GM19467 (cell line): ENCODE results near the gene IQSEC1.

Source experiments
- ATAC-seq: cut with Tn5 transposase; IDR thresholded peaks from one replicate; pipeline ENCODE4 v1.9.1; 2021; ENCODE audit warnings: mild to moderate bottlenecking, moderate library complexity; ENCODE audit not compliant: unreplicated experiment

The IQSEC1 gene

GRCh38 chr3:13051581-13051980 lies 21.6 kb downstream of the IQSEC1 start:
- ATAC-seq, result no peak

DNA sequence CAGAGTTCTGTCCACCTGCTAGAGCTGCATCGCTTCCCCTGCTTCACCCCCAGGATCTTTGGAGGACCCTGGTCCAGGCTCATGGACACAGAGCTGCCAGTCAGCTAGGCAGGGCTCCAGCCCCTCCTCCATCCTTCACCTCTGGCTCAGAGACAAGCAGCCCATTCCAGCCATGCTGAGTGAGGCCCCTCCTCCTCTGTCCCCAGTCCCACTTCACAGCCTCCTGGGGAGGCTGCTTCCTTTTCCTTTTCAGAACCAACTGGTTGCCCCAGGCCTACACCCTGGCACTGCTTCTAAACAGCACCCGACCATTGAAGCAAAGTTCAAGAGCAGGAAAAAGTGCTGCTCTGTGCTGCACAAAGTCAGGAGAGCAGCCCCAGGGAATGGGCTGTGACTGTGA lies 22.2 kb downstream of the IQSEC1 start:
- no peak for ATAC-seq

DNA sequence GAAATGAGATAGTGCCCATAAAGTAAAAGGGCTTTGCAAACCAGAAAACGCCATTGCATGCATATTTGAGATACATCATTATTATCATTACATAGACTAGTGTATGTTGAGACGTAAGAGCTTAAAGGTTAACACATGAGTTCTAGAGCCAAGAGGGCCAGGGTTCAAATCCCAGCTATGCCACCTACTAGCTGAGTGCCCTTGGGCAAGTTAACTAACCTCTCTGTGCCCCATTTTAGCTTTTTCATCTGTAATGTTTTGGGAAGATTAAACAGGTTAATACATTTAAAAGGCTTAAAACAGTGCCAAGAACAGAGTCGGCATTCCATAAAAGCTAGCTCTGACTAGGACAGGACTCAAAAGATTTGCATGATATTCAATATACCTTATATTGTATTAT lies 22.8 kb downstream of the IQSEC1 start:
- no peak for ATAC-seq

- no peak for ATAC-seq
Measured at GRCh38 chr3:13049400-13049799, 23.8 kb downstream of the IQSEC1 start.

- no peak for ATAC-seq
Measured at GRCh38 chr3:13047296-13048165, 25.7 kb downstream of the IQSEC1 start.

GRCh38 chr3:13046569-13047274 lies 26.5 kb downstream of the IQSEC1 start:
- ATAC-seq, result no peak

GRCh38 chr3:13045904-13046568 lies 27.2 kb downstream of the IQSEC1 start:
- ATAC-seq, result peak; percentile 73

DNA sequence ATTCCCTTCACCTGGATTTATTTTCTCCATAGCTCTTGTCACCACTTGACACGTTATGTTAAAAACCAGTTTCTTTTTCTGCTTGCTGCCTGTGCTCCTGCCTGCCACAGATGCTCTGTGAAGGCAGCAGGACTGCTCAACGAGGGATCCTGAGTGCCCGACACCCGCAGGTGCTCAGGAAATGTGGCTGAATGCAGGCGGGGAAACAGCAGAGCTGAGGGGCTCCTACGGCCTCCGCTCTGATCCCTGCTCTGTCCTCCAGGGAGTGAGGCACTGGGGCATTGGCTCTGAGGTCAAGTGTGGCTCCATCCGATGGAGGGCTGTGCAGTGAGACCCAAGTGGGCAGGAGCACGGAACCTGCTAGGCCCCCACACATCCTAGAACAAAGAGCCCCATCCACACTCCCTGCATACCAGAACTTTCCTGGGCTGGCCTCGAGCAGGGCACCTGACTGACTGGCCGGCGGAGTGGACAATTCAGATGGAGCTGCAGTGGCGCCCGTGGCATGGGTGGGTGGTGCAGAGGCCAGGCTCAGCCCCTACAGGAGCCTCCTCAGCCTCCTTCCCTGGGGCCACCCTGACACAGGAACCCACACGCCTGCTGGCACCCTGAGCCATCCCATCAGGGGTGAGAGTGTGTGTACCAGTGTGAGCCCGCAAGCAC lies 27.9 kb downstream of the IQSEC1 start:
- ATAC-seq, result no peak

DNA sequence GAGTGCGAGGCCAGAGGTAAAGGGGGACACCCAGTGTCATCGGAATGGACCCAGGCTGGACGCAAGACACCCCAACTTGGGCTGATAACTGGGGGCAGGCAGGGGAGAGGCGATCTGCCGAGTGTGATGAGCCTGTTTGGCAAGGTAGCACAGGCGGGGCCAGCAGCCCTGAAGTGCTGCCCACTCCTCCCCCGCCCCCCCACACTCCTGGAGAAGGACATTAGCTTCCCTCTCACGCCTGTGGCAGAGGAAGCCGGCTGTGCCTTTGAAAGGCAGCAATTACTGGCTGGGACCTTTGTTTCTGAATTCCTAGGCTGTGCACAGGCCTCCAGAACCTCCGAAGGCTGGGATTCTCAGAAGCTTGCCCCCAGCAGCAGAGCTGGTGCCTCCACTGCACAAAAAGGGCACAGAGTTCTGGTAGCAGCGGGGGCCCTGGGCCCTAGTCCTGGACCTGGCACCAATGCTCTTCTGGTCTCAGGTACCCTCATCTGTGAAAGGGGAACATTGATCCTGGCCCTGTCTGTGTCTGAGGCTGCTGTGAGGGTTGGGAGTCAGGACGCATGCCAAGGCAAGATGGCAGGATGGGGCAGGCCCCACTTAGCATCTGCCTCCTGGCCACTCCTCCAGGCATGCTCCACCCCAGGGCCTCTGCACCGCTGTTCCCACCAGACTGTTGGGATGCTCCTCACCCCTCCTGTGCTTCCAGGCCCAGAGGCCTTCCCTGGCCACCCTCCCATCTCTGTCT lies 28.6 kb downstream of the IQSEC1 start:
- no peak for ATAC-seq

DNA sequence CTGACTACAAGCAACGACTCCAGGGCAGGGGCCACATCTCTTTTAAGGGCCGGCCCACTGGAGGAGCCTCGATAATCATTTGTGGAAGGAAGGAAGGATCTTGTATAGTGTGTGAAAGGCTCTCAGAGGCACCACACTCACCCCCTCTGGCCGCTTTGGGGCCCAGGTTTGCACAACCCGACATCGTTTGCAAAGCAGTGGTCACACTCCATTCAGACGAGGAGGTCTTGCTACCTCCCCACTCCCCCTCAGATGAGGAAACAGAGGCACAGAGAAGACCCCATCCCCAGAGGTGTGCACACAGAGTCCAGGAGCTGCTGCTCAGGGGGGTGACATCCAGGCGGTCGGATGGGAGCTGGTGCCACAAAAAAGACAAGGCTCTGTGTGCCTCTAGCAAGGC lies 29.6 kb downstream of the IQSEC1 start:
- no peak for ATAC-seq

DNA sequence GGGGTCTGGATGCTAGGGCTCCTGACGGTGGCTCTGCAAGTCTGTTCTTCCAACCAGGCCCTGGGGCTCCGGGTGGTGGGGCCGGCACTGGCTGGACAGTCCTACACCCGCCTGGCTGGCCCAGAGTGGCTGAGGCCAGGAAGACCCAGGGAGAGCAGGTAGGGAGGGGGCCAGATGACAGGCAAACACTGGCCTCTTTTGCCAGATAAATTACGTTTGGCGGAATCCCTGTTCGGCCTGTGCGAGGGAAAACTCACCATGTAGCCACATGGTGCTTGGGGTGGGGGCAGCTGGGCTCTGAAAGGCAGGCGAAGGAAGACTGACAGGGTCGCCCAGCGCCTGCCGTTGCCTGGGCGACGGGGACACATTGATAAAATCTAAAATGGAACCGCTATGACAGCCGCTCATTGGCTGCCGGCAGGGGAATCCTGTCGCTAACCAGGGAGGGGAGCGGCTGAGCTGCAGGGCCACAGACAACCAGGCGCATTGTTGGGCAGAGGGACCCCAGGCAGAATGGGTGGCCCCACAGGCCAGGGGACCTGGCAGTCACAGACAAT lies 30.4 kb downstream of the IQSEC1 start:
- no peak for ATAC-seq

- ATAC-seq, result no peak
Measured at GRCh38 chr3:13042127-13042701, 31.0 kb downstream of the IQSEC1 start.

- ATAC-seq, result no peak
Measured at GRCh38 chr3:13041113-13041776, 32.0 kb downstream of the IQSEC1 start.

DNA sequence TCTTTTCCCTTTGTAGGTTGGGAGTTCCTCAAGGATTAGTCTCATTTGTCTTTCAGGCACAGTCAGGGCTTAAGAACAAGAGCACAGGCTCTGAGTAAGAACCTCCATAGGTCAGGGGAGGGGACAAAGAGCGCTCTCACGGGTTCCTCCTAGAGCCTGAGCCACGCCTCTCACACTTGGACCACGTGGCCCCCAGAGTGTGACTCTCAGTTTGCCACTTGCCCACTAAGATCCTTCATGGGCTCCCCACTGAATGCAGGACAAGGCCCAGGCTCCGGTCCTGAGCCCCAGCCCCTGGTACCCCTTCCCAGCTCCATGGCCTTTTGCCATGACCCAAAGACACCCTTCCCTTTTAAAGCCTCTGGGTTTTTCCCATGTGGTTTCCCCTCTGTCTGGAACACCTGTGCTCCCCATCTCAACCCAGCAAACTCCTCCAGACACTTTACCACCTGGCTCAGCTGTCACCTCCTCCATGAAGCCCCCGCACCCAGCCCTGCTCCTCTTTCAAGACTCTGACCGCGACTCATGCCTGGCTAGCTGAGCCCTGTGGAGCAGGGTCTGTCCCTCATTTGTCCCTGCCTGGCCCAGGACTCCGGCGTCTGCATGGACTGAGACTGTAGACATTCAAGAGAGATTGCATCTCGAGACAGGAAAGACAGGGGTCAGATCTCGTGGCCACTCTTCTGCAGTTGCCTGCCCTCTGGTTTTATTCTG lies 32.7 kb downstream of the IQSEC1 start:
- ATAC-seq, result peak; percentile 71

DNA sequence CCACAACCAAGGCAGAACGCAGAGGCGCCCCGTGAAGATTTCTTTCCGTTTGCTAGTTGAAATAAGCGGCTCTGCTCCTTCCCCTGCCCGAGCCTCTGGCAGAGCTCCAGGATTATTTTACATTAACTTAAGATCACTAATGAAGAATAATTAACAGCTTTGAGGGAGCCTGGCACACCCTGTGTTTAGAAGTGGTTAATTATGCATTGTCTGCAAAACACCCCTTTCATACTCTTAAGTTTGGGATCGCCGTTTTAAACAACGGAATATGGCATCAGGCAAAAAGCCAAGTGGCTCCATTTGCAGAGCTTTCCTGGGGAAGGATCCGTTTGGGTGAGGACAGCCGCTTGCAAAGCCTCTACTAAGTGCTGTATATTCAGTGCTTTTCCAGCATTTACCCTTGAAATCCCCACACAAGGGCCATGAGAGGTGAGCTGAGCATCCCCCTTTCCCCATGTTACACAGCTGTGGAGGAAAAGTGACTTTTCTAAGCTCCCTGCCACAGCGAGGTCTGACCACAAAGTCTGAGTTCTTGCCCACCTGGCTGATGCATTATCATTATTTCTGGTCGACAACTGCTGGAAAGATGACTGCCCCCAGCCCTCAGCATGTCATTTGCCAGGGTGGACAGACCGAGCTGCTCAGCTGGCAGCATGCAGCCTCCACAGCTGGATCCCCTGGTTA lies 33.9 kb downstream of the IQSEC1 start:
- ATAC-seq, result no peak

- ATAC-seq, result no peak
Measured at GRCh38 chr3:13037458-13038117, 35.6 kb downstream of the IQSEC1 start.

DNA sequence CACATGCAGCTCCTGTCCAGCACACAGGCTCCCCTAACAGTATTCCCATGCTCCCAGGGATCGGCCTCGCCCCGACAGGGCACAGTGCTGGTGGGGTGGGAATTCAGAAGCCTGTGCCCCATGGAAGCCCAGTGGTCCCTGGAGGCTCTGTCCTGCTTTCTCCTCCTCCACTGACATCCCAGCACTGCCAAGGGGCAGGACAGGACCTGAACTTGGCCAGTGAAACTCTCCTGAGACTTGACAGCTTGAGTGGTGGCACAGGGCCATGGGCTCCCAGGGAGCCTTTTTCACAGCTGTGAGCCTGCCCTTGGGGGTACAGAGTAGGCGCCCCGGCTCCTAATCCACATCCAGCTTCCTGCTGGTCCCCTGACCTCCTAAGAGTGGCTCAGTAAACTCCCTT lies 38.4 kb downstream of the IQSEC1 start:
- ATAC-seq, result no peak
